GM12891 (cell line): ENCODE data around the gene IGSF6.

Experiments
- PAX5 ChIP-seq: IDR thresholded peaks from 2 replicates; pipeline ENCODE4 v1.6.1; 2011; ENCODE audit warnings: low read length, moderate library complexity, mild to moderate bottlenecking; ENCODE audit not compliant: insufficient read depth, severe bottlenecking
- POLR2AphosphoS5 ChIP-seq: IDR thresholded peaks from 2 replicates; pipeline ENCODE4 v1.6.1; 2011; ENCODE audit warnings: low read depth, low read length, control low read depth

DNA sequence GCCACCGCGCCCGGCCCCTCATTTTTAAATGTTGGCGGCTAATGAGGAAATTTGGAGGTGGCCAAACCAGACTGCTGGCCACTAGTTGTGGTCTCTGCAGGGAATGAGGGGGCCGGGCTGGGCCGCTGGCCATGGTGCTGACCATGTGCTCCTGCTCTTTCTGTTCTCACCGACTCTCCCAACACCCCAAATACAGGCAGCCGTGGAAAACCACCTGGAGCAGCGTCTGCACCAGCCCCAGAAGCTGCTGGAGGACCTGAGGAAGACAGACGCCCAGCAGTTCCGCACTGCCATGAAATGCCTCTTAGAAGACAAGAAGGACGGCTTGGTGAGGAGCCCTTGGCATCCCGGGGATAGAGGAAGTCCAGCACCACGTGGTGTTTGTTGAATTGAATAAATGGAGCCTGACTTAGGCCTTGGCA lies 32.6 kb upstream of the IGSF6 start:
- TF ChIP-seq PAX5, result no peak
- no peak for TF ChIP-seq POLR2AphosphoS5
